GM21367 (cell line): Measurements from ENCODE around the gene SMIM36.
"Not testable (repeated sequence)": the region's sequence is repeated elsewhere in the genome, so short reads cannot be mapped to it uniquely, and the experiment has no call there.

Source experiments
- ATAC-seq: cut with Tn5 transposase; IDR thresholded peaks from one replicate; pipeline ENCODE4 v1.9.1; 2021; ENCODE audit not compliant: unreplicated experiment

SMIM36 gene

GRCh38 chr17:55417411-55418268, 93.6 kb downstream of the SMIM36 start:
- ATAC-seq, result no peak

GRCh38 chr17:55416470-55417052, 94.7 kb downstream of the SMIM36 start:
- no peak for ATAC-seq

GRCh38 chr17:55416000-55416399, 95.3 kb downstream of the SMIM36 start:
- ATAC-seq, result no peak

- no peak for ATAC-seq
Observed at GRCh38 chr17:55414983-55415382, 96.3 kb downstream of the SMIM36 start.

GRCh38 chr17:55413825-55414489, 97.3 kb downstream of the SMIM36 start:
- ATAC-seq, result no peak

- no peak for ATAC-seq
Observed at GRCh38 chr17:55411463-55411855, 99.8 kb downstream of the SMIM36 start.

- no peak for ATAC-seq
Observed at GRCh38 chr17:55410722-55411462, 100.4 kb downstream of the SMIM36 start.

GRCh38 chr17:55409030-55409800, 102.0 kb downstream of the SMIM36 start:
- ATAC-seq, result no peak

- ATAC-seq, result no peak
Observed at GRCh38 chr17:55407641-55408566, 103.3 kb downstream of the SMIM36 start.

GRCh38 chr17:55405600-55405999, 105.7 kb downstream of the SMIM36 start:
- ATAC-seq, result no peak

GRCh38 chr17:55404197-55404596, 107.1 kb downstream of the SMIM36 start:
- ATAC-seq, result not testable (repeated sequence)

- ATAC-seq, result no peak
Observed at GRCh38 chr17:55402374-55402773, 108.9 kb downstream of the SMIM36 start.
